WTC11 (cell line): Measurements from ENCODE around the gene NKPD1. TPM values are rescaled to one million over a fixed set of nuclear protein-coding genes. Genes with fewer than 3 reads are reported as not detected.

Experiments used
- ATAC-seq: fragments of 200-7000 bp; cut with Tn5 transposase; 2 replicates; pipeline ENCODE4 v1.10.0; 2021; ENCODE audit warnings: mild to moderate bottlenecking, moderate library complexity
- CTCF ChIA-PET: fragments of 300-600 bp; sonication (Branson Sonifier 250); formaldehyde crosslinking; loops from one replicate; lab custom pipeline; 2021; ENCODE audit warnings: antibody characterized with exemption; lab: Charles Lee
- POLR2A ChIA-PET: fragments of 350-600 bp; sonication (Branson Sonifier 250); formaldehyde crosslinking; loops from one replicate; lab custom pipeline; 2021; ENCODE audit warnings: antibody characterized with exemption; lab: Charles Lee
- DNase-seq: peaks from one replicate; pipeline ENCODE4 v3.0.0; 2021; ENCODE audit warnings: low spot score
- H3K27ac Mint-ChIP-seq: 2 replicates; pipeline ENCODE4 v1.8.0; 2021; ENCODE audit warnings: mixed read lengths
- H3K27me3 Mint-ChIP-seq: 2 replicates; pipeline ENCODE4 v1.8.0; 2021; ENCODE audit warnings: low read depth, mild to moderate bottlenecking, moderate library complexity, mixed read lengths
- H3K36me3 Mint-ChIP-seq: 2 replicates; pipeline ENCODE4 v1.8.0; 2021; ENCODE audit warnings: mixed read lengths
- H3K4me1 Mint-ChIP-seq: 2 replicates; pipeline ENCODE4 v1.8.0; 2022; ENCODE audit warnings: mixed read lengths
- H3K4me3 Mint-ChIP-seq: 2 replicates; pipeline ENCODE4 v1.8.0; 2021; ENCODE audit warnings: mild to moderate bottlenecking, moderate library complexity, mixed read lengths
- H3K9me3 Mint-ChIP-seq: 2 replicates; pipeline ENCODE4 v1.8.0; 2021; ENCODE audit warnings: mixed read lengths
- ATF1 ChIP-seq: sonication (generic); formaldehyde crosslinking; IDR thresholded peaks from 2 replicates; pipeline ENCODE4 v1.8.1; 2023; ENCODE audit warnings: mild to moderate bottlenecking, moderate library complexity, missing genetic modification reagents
- CREB1 ChIP-seq: sonication (generic); formaldehyde crosslinking; IDR thresholded peaks from 2 replicates; pipeline ENCODE4 v1.8.0; 2023; ENCODE audit warnings: mild to moderate bottlenecking, missing genetic modification reagents
- E2F1 ChIP-seq: sonication (generic); formaldehyde crosslinking; IDR thresholded peaks from 2 replicates; pipeline ENCODE4 v1.8.0; 2022; ENCODE audit warnings: mild to moderate bottlenecking, missing genetic modification reagents
- EMX1 ChIP-seq: fragments of 250-450 bp; sonication (Bioruptor Pico); IDR thresholded peaks from 2 replicates; pipeline ENCODE4 v1.8.0; 2021; ENCODE audit warnings: mild to moderate bottlenecking
- ETV6 ChIP-seq: sonication (generic); formaldehyde crosslinking; IDR thresholded peaks from 2 replicates; pipeline ENCODE4 v1.8.1; 2022; ENCODE audit warnings: mild to moderate bottlenecking, missing genetic modification reagents
- FOXP4 ChIP-seq: sonication (generic); formaldehyde crosslinking; IDR thresholded peaks from 2 replicates; pipeline ENCODE4 v1.8.0; 2022; ENCODE audit warnings: mild to moderate bottlenecking, missing genetic modification reagents
- GTF2I ChIP-seq: fragments of 250-450 bp; sonication (Bioruptor Pico); conservative IDR thresholded peaks from 2 replicates; pipeline ENCODE4 v1.4.0; 2021; ENCODE audit warnings: mild to moderate bottlenecking
- HMGA2 ChIP-seq: fragments of 250-450 bp; sonication (Bioruptor Pico); IDR thresholded peaks from 2 replicates; pipeline ENCODE4 v1.4.0; 2021; ENCODE audit warnings: mild to moderate bottlenecking, moderate library complexity
- JUN ChIP-seq: sonication (generic); formaldehyde crosslinking; IDR thresholded peaks from 2 replicates; pipeline ENCODE4 v1.8.0; 2023; ENCODE audit warnings: mild to moderate bottlenecking, missing genetic modification reagents
- NR1H2 ChIP-seq: sonication (generic); formaldehyde crosslinking; IDR thresholded peaks from 2 replicates; pipeline ENCODE4 v1.9.0; 2021; ENCODE audit warnings: mild to moderate bottlenecking, moderate library complexity, missing genetic modification reagents
- OVOL2 ChIP-seq: fragments of 250-450 bp; sonication (Bioruptor Pico); IDR thresholded peaks from 2 replicates; pipeline ENCODE4 v1.9.0; 2021; ENCODE audit warnings: mild to moderate bottlenecking, borderline replicate concordance
- PREB ChIP-seq: sonication (generic); formaldehyde crosslinking; IDR thresholded peaks from 2 replicates; pipeline ENCODE4 v1.8.1; 2022; ENCODE audit warnings: mild to moderate bottlenecking, missing genetic modification reagents, moderate library complexity, borderline replicate concordance
- RELA ChIP-seq: sonication (generic); formaldehyde crosslinking; IDR thresholded peaks from 2 replicates; pipeline ENCODE4 v1.8.1; 2022; ENCODE audit warnings: missing genetic modification reagents, mild to moderate bottlenecking, borderline replicate concordance
- STAT6 ChIP-seq: sonication (generic); formaldehyde crosslinking; conservative IDR thresholded peaks from 2 replicates; pipeline ENCODE4 v1.8.1; 2023; ENCODE audit warnings: mild to moderate bottlenecking, low read depth, missing genetic modification reagents, moderate library complexity
- ZNF263 ChIP-seq: sonication (generic); formaldehyde crosslinking; IDR thresholded peaks from 2 replicates; pipeline ENCODE4 v1.8.1; 2022; ENCODE audit warnings: low read depth, mild to moderate bottlenecking, moderate library complexity, missing genetic modification reagents
- ZNF317 ChIP-seq: sonication (generic); formaldehyde crosslinking; IDR thresholded peaks from 2 replicates; pipeline ENCODE4 v1.8.1; 2023; ENCODE audit warnings: low read depth, mild to moderate bottlenecking, moderate library complexity, missing genetic modification reagents, borderline replicate concordance
- total RNA-seq: library from RNA; stranded (reverse); gene quantifications from 3 replicates; pipeline ENCODE4 v1.2.3, GENCODE V29; 2021
- TF ChIP-seq, protein P1 (sequence below): sonication (generic); formaldehyde crosslinking; IDR thresholded peaks from 2 replicates; pipeline ENCODE4 v1.8.0; 2023; ENCODE audit warnings: missing genetic modification reagents, mild to moderate bottlenecking, borderline replicate concordance
- TF ChIP-seq, protein P2 (sequence below): sonication (generic); formaldehyde crosslinking; IDR thresholded peaks from 2 replicates; pipeline ENCODE4 v1.8.1; 2023; ENCODE audit warnings: mild to moderate bottlenecking, missing genetic modification reagents

The NKPD1 gene
- total RNA-seq, 1 experiment from 2014 or later: 0.57 TPM

DNA sequence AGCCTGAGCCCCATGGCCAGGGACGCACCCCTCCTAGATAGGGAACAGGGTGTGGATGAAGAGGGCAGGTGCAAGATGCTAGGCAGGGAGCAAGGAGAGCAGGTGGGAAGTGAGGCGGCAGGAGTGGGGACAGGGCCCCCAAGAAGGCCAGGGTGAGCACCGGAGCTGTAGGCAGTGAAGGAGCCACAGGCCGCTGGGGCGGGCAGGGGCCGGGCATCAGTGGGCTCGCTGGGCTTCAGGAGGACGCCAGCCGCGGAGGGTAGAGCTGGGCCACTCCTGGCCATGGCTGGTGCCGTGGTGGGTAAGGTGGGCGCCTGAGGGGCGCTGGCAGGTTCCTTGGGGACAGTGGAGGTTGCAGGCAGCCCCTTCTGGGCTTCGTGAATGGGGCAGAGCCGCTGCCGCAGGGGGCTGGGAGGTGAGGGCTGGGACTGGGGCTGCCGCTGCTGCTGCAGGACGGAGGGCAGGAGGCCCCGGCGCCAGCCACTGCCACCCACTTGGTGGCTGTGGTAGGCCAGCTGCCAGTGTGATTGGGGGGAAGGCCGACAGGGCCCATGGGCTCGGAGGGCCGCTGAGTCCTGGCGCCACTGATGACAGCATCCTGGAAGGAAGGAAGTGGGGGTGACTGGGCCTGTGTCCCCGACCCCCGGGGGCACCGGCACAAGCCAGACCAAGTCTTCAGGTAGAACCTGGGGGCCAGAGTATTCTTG is 2.1 kb downstream of the NKPD1 start:
- CTCF ChIA-PET: interaction anchor here (0.8 to 2.8 kb wide), 2 partner anchors 9 to 33 kb away, joined by 3 to 19 read pairs; no protein-coding TSS in a partner anchor
- Mint-ChIP-seq H3K27ac (no peak overlapping the region), H3K27me3 (peaks cover 42% of the 10 kb centered on the region), H3K4me1 (peaks cover 16% of the 10 kb centered on the region), H3K9me3 (no peaks in the 10 kb centered on the region), H3K4me3 (no peak overlapping the region), H3K36me3 (no peaks in the 10 kb centered on the region)
- TF ChIP-seq ETV6 (CRISPR knock-in tag) (no peak), OVOL2 (CRISPR knock-in tag) (no peak), ZNF317 (CRISPR knock-in tag) (no peak), GTF2I (CRISPR knock-in tag) (no peak), EMX1 (CRISPR knock-in tag) (no peak), JUN (CRISPR knock-in tag) (no peak), HMGA2 (CRISPR knock-in tag) (no peak), RELA (no peak), STAT6 (CRISPR knock-in tag) (no peak), FOXP4 (CRISPR knock-in tag) (no peak), E2F1 (CRISPR knock-in tag) (no peak), CREB1 (CRISPR knock-in tag) (no peak), ZNF263 (CRISPR knock-in tag) (no peak), PREB (CRISPR knock-in tag) (no peak), ATF1 (CRISPR knock-in tag) (no peak), NR1H2 (CRISPR knock-in tag) (no peak)
- TF ChIP-seq, protein P1, sequence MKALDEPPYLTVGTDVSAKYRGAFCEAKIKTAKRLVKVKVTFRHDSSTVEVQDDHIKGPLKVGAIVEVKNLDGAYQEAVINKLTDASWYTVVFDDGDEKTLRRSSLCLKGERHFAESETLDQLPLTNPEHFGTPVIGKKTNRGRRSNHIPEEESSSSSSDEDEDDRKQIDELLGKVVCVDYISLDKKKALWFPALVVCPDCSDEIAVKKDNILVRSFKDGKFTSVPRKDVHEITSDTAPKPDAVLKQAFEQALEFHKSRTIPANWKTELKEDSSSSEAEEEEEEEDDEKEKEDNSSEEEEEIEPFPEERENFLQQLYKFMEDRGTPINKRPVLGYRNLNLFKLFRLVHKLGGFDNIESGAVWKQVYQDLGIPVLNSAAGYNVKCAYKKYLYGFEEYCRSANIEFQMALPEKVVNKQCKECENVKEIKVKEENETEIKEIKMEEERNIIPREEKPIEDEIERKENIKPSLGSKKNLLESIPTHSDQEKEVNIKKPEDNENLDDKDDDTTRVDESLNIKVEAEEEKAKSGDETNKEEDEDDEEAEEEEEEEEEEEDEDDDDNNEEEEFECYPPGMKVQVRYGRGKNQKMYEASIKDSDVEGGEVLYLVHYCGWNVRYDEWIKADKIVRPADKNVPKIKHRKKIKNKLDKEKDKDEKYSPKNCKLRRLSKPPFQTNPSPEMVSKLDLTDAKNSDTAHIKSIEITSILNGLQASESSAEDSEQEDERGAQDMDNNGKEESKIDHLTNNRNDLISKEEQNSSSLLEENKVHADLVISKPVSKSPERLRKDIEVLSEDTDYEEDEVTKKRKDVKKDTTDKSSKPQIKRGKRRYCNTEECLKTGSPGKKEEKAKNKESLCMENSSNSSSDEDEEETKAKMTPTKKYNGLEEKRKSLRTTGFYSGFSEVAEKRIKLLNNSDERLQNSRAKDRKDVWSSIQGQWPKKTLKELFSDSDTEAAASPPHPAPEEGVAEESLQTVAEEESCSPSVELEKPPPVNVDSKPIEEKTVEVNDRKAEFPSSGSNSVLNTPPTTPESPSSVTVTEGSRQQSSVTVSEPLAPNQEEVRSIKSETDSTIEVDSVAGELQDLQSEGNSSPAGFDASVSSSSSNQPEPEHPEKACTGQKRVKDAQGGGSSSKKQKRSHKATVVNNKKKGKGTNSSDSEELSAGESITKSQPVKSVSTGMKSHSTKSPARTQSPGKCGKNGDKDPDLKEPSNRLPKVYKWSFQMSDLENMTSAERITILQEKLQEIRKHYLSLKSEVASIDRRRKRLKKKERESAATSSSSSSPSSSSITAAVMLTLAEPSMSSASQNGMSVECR (CRISPR knock-in tag): no peak
- TF ChIP-seq, protein P2, sequence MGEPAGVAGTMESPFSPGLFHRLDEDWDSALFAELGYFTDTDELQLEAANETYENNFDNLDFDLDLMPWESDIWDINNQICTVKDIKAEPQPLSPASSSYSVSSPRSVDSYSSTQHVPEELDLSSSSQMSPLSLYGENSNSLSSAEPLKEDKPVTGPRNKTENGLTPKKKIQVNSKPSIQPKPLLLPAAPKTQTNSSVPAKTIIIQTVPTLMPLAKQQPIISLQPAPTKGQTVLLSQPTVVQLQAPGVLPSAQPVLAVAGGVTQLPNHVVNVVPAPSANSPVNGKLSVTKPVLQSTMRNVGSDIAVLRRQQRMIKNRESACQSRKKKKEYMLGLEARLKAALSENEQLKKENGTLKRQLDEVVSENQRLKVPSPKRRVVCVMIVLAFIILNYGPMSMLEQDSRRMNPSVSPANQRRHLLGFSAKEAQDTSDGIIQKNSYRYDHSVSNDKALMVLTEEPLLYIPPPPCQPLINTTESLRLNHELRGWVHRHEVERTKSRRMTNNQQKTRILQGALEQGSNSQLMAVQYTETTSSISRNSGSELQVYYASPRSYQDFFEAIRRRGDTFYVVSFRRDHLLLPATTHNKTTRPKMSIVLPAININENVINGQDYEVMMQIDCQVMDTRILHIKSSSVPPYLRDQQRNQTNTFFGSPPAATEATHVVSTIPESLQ (CRISPR knock-in tag): no peak
- POLR2A ChIA-PET: interaction anchor here (0.5 to 0.6 kb wide), 2 partner anchors 9 to 427 kb away, joined by 3 read pairs; no protein-coding TSS in a partner anchor
- ATAC-seq (no peak), DNase-seq (no peak)
